Breast epithelium (tissue), 3 donors: ENCODE data around the gene AKR1C1.
A peak's percentile ranks its signal among the peaks of the same experiment; 100 is the strongest.
"Not testable (repeated sequence)": the region's sequence is repeated elsewhere in the genome, so short reads cannot be mapped to it uniquely, and the experiment has no call there.

Experiments used
- CTCF ChIP-seq, 3 donors: fragments of 450-650 bp; IDR thresholded peaks; one replicate each; pipeline ENCODE4 v1.5.1; 2016 to 2017; ENCODE audit warnings: antibody characterized with exemption in 3 of 3, mild to moderate bottlenecking in 3 of 3, moderate library complexity in 3 of 3
- POLR2A ChIP-seq: fragments of 450-650 bp; IDR thresholded peaks from one replicate; pipeline ENCODE4 v1.6.1; 2016; ENCODE audit warnings: antibody characterized with exemption, mild to moderate bottlenecking, moderate library complexity
- POLR2AphosphoS5 ChIP-seq, 3 donors: sonication (generic); formaldehyde crosslinking; IDR thresholded peaks; one replicate each; pipeline ENCODE4 v1.6.1; 2017; ENCODE audit warnings: antibody characterized with exemption in 3 of 3

GRCh38 chr10:5018671-5019277 lies 55.6 kb downstream of the AKR1C1 start:
- TF ChIP-seq CTCF (IDR thresholded peaks at IDR 0.05): peak in 1 of 3 donors; percentile 15
- TF ChIP-seq POLR2A; POLR2AphosphoS5 (IDR thresholded peaks at IDR 0.05): not testable (repeated sequence)
